Measurements from ENCODE around the gene RIT1.

DNA sequence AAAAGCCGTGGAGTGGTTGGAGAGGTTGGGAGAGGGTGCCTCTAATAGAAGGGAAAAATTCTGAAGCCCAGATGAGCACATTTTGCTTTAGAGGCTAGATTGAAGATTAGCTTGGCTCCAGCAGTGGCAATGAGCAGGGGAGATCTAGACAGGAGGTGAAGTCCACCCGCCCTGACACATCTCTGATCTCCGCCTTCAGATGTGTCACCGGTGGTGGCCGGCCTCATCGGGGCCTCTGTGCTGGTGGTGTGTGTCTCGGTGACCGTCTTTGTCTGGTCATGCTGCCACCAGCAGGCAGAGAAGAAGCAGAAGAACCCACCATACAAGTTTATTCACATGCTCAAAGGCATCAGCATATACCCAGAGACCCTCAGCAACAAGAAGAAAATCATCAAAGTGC, 43.4 kb downstream of the RIT1 start:
- TF ChIP-seq, protein P1, sequence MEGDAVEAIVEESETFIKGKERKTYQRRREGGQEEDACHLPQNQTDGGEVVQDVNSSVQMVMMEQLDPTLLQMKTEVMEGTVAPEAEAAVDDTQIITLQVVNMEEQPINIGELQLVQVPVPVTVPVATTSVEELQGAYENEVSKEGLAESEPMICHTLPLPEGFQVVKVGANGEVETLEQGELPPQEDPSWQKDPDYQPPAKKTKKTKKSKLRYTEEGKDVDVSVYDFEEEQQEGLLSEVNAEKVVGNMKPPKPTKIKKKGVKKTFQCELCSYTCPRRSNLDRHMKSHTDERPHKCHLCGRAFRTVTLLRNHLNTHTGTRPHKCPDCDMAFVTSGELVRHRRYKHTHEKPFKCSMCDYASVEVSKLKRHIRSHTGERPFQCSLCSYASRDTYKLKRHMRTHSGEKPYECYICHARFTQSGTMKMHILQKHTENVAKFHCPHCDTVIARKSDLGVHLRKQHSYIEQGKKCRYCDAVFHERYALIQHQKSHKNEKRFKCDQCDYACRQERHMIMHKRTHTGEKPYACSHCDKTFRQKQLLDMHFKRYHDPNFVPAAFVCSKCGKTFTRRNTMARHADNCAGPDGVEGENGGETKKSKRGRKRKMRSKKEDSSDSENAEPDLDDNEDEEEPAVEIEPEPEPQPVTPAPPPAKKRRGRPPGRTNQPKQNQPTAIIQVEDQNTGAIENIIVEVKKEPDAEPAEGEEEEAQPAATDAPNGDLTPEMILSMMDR (IDR thresholded peaks at IDR 0.05), result no peak
- TF ChIP-seq POLR2A (IDR thresholded peaks at IDR 0.05), result no peak
